ENCODE data around the gene DCAF7.

DCAF7 gene

GRCh38 chr17:63550817-63551639, 751 bp downstream of the DCAF7 start:
- Histone ChIP-seq H2BK12ac (ENCODE audit: low read length) (no peak overlapping the region), H3K18ac (ENCODE audit: low read length) (peak overlapping the region; percentile 90), H3K4me1 (ENCODE audit: control insufficient read depth in 1 of 2, insufficient read depth in 2 of 2, low read length in 2 of 2) (peaks cover 4 to 5% of the 10 kb centered on the region in 2 experiments), H3K36me3 (ENCODE audit: control insufficient read depth in 1 of 2, insufficient read depth in 2 of 2, low read length in 2 of 2) (peaks cover 0 to 2% of the 10 kb centered on the region in 2 experiments), H3K9ac (ENCODE audit: low read length) (peak overlapping the region; percentile 89), H3K79me2 (ENCODE audit: control insufficient read depth, insufficient read depth, low read length, poor library complexity) (peaks cover 10% of the 10 kb centered on the region), H3K4me3 (ENCODE audit: low read depth, low read length) (peak overlapping the region; percentile 97), H2AFZ (ENCODE audit: insufficient read depth, low read length, poor library complexity) (peak overlapping the region; percentile 94), H3K4me2 (ENCODE audit: low read length) (peak overlapping the region; percentile 84), H4K12ac (ENCODE audit: low read depth, low read length) (peak overlapping the region; percentile 37), H3K27ac (ENCODE audit: low read depth, low read length) (peak overlapping the region; percentile 66), H3K4ac (ENCODE audit: low read depth, low read length) (peak overlapping the region; percentile 85), H3K9me3 (ENCODE audit: insufficient read depth, low read depth, low read length) (no peaks in the 10 kb centered on the region), H3K27me3 (ENCODE audit: insufficient read depth, low read length) (no peaks in the 10 kb centered on the region), H4K91ac (ENCODE audit: low read depth, low read length) (peak overlapping the region; percentile 88), H3K79me1 (ENCODE audit: low read length) (peaks cover 8% of the 10 kb centered on the region), H4K8ac (ENCODE audit: low read depth, low read length) (peak overlapping the region; percentile 93), H3K23ac (ENCODE audit: low read length) (no peak overlapping the region), H3K14ac (ENCODE audit: low read length) (peak overlapping the region; percentile 92), H2AK5ac (ENCODE audit: low read length) (peak overlapping the region; percentile 80), H2BK5ac (ENCODE audit: low read depth, low read length, poor library complexity) (peak overlapping the region; percentile 71), H2BK120ac (ENCODE audit: insufficient read depth, low read length, poor library complexity) (peak overlapping the region; percentile 67)
- no CpG with 5 or more reads among the region's 32 CpGs for WGBS (ENCODE audit: extremely low coverage, insufficient coverage, insufficient read length)
- peak; percentile 22 to 53 for DNase-seq

GRCh38 chr17:63552211-63552610, 1.9 kb downstream of the DCAF7 start:
- Histone ChIP-seq H3K23ac (ENCODE audit: low read length) (no peak overlapping the region), H2AK5ac (ENCODE audit: low read length) (no peak overlapping the region), H3K79me1 (ENCODE audit: low read length) (peaks cover 8% of the 10 kb centered on the region), H3K4ac (ENCODE audit: low read depth, low read length) (peak overlapping the region; percentile 65), H4K12ac (ENCODE audit: low read depth, low read length) (no peak overlapping the region), H3K9ac (ENCODE audit: low read length) (no peak overlapping the region), H2BK5ac (ENCODE audit: low read depth, low read length, poor library complexity) (no peak overlapping the region), H3K14ac (ENCODE audit: low read length) (no peak overlapping the region), H4K8ac (ENCODE audit: low read depth, low read length) (no peak overlapping the region), H3K18ac (ENCODE audit: low read length) (no peak overlapping the region), H3K9me3 (ENCODE audit: insufficient read depth, low read depth, low read length) (no peaks in the 10 kb centered on the region), H2BK120ac (ENCODE audit: insufficient read depth, low read length, poor library complexity) (no peak overlapping the region), H3K36me3 (ENCODE audit: control insufficient read depth in 1 of 2, insufficient read depth in 2 of 2, low read length in 2 of 2) (peaks cover 0 to 4% of the 10 kb centered on the region in 2 experiments), H3K4me3 (ENCODE audit: low read depth, low read length) (no peak overlapping the region), H2BK12ac (ENCODE audit: low read length) (no peak overlapping the region), H3K27ac (ENCODE audit: low read depth, low read length) (no peak overlapping the region), H2AFZ (ENCODE audit: insufficient read depth, low read length, poor library complexity) (no peak overlapping the region), H3K79me2 (ENCODE audit: control insufficient read depth, insufficient read depth, low read length, poor library complexity) (peaks cover 10% of the 10 kb centered on the region), H3K4me1 (ENCODE audit: control insufficient read depth in 1 of 2, insufficient read depth in 2 of 2, low read length in 2 of 2) (peaks cover 4 to 5% of the 10 kb centered on the region in 2 experiments), H4K91ac (ENCODE audit: low read depth, low read length) (no peak overlapping the region), H3K27me3 (ENCODE audit: insufficient read depth, low read length) (no peaks in the 10 kb centered on the region), H3K4me2 (ENCODE audit: low read length) (peak overlapping the region; percentile 41)
- WGBS (ENCODE audit: extremely low coverage, insufficient coverage, insufficient read length): no CpG with 5 or more reads among the region's 6 CpGs
- DNase-seq: peak in 1 of 2 donors; percentile 4

- DNase-seq: no peak
- H3K4me2 ChIP-seq (ENCODE audit: low read length): no peak overlapping the region
- peaks cover 5% of the 10 kb centered on the region for H3K79me2 ChIP-seq (ENCODE audit: control insufficient read depth, insufficient read depth, low read length, poor library complexity)
- no peak overlapping the region for H3K23ac ChIP-seq (ENCODE audit: low read length)
- no peak overlapping the region for H2AK5ac ChIP-seq (ENCODE audit: low read length)
- no peak overlapping the region for H2BK5ac ChIP-seq (ENCODE audit: low read depth, low read length, poor library complexity)
- H2BK120ac ChIP-seq (ENCODE audit: insufficient read depth, low read length, poor library complexity): no peak overlapping the region
- no peak overlapping the region for H3K4me3 ChIP-seq (ENCODE audit: low read depth, low read length)
- H3K14ac ChIP-seq (ENCODE audit: low read length): no peak overlapping the region
- no peak overlapping the region for H4K12ac ChIP-seq (ENCODE audit: low read depth, low read length)
- H3K9ac ChIP-seq (ENCODE audit: low read length): no peak overlapping the region
- H3K4ac ChIP-seq (ENCODE audit: low read depth, low read length): no peak overlapping the region
- no peak overlapping the region for H3K18ac ChIP-seq (ENCODE audit: low read length)
- H3K27me3 ChIP-seq (ENCODE audit: insufficient read depth, low read length): no peaks in the 10 kb centered on the region
- peaks cover 2% of the 10 kb centered on the region for H3K79me1 ChIP-seq (ENCODE audit: low read length)
- no peaks in the 10 kb centered on the region for H3K4me1 ChIP-seq (ENCODE audit: control insufficient read depth in 1 of 2, insufficient read depth in 2 of 2, low read length in 2 of 2)
- no peak overlapping the region for H2AFZ ChIP-seq (ENCODE audit: insufficient read depth, low read length, poor library complexity)
- H4K8ac ChIP-seq (ENCODE audit: low read depth, low read length): no peak overlapping the region
- no peak overlapping the region for H2BK12ac ChIP-seq (ENCODE audit: low read length)
- H4K91ac ChIP-seq (ENCODE audit: low read depth, low read length): no peak overlapping the region
- H3K9me3 ChIP-seq (ENCODE audit: insufficient read depth, low read depth, low read length): no peaks in the 10 kb centered on the region
- H3K36me3 ChIP-seq (ENCODE audit: control insufficient read depth in 1 of 2, insufficient read depth in 2 of 2, low read length in 2 of 2): peaks cover 0 to 4% of the 10 kb centered on the region in 2 experiments
- no CpG with 5 or more reads among the region's 7 CpGs for WGBS (ENCODE audit: extremely low coverage, insufficient coverage, insufficient read length)
- no peak overlapping the region for H3K27ac ChIP-seq (ENCODE audit: low read depth, low read length)
Measured at GRCh38 chr17:63555500-63556156, 5.4 kb downstream of the DCAF7 start.

- no peak overlapping the region for H3K18ac ChIP-seq (ENCODE audit: low read length)
- no peak overlapping the region for H3K14ac ChIP-seq (ENCODE audit: low read length)
- H2AK5ac ChIP-seq (ENCODE audit: low read length): no peak overlapping the region
- no peaks in the 10 kb centered on the region for H3K4me1 ChIP-seq (ENCODE audit: control insufficient read depth in 1 of 2, insufficient read depth in 2 of 2, low read length in 2 of 2)
- H3K27me3 ChIP-seq (ENCODE audit: insufficient read depth, low read length): no peaks in the 10 kb centered on the region
- DNase-seq: no peak
- H3K79me2 ChIP-seq (ENCODE audit: control insufficient read depth, insufficient read depth, low read length, poor library complexity): peaks cover 2% of the 10 kb centered on the region
- H2BK12ac ChIP-seq (ENCODE audit: low read length): no peak overlapping the region
- no peak overlapping the region for H2AFZ ChIP-seq (ENCODE audit: insufficient read depth, low read length, poor library complexity)
- no peak overlapping the region for H3K27ac ChIP-seq (ENCODE audit: low read depth, low read length)
- no peak overlapping the region for H3K4me3 ChIP-seq (ENCODE audit: low read depth, low read length)
- H3K79me1 ChIP-seq (ENCODE audit: low read length): no peaks in the 10 kb centered on the region
- no peak overlapping the region for H3K23ac ChIP-seq (ENCODE audit: low read length)
- no peak overlapping the region for H4K8ac ChIP-seq (ENCODE audit: low read depth, low read length)
- no peak overlapping the region for H2BK120ac ChIP-seq (ENCODE audit: insufficient read depth, low read length, poor library complexity)
- H3K4me2 ChIP-seq (ENCODE audit: low read length): no peak overlapping the region
- peaks cover 0 to 4% of the 10 kb centered on the region in 2 experiments for H3K36me3 ChIP-seq (ENCODE audit: control insufficient read depth in 1 of 2, insufficient read depth in 2 of 2, low read length in 2 of 2)
- no CpG with 5 or more reads among the region's 2 CpGs for WGBS (ENCODE audit: extremely low coverage, insufficient coverage, insufficient read length)
- H2BK5ac ChIP-seq (ENCODE audit: low read depth, low read length, poor library complexity): no peak overlapping the region
- no peak overlapping the region for H4K12ac ChIP-seq (ENCODE audit: low read depth, low read length)
- H3K9ac ChIP-seq (ENCODE audit: low read length): no peak overlapping the region
- no peaks in the 10 kb centered on the region for H3K9me3 ChIP-seq (ENCODE audit: insufficient read depth, low read depth, low read length)
- H4K91ac ChIP-seq (ENCODE audit: low read depth, low read length): no peak overlapping the region
- no peak overlapping the region for H3K4ac ChIP-seq (ENCODE audit: low read depth, low read length)
Measured at GRCh38 chr17:63557416-63557815, 7.1 kb downstream of the DCAF7 start.
